ENCODE measurements around the gene AFF3.

Gene AFF3

GRCh38 chr2:99797475-99797874 is 344.9 kb downstream of the AFF3 start:
- Histone ChIP-seq H2AFZ (ENCODE audit: low read length) (no peak overlapping the region), H3K27me3 (replicated peaks; ENCODE audit: insufficient read depth, low read length) (no peaks in the 10 kb centered on the region), H3K9me2 (replicated peaks; ENCODE audit: insufficient read depth, low read length) (no peaks in the 10 kb centered on the region), H3F3A (ENCODE audit: insufficient read depth, low read length) (no peaks in the 10 kb centered on the region), H3K36me3 (replicated peaks; ENCODE audit: insufficient read depth, low read length) (no peaks in the 10 kb centered on the region), H3K79me2 (ENCODE audit: low read length) (no peaks in the 10 kb centered on the region), H4K20me1 (ENCODE audit: insufficient read depth, low read length) (no peaks in the 10 kb centered on the region), H3K9me3 (replicated peaks; ENCODE audit: insufficient read depth, low read length) (no peaks in the 10 kb centered on the region), H3K27ac (ENCODE audit: low read length) (no peak overlapping the region), H3K4me2 (ENCODE audit: low read depth, low read length) (no peak overlapping the region), H3K4me1 (ENCODE audit: low read length) (no peaks in the 10 kb centered on the region), H3K9ac (ENCODE audit: low read length) (no peak overlapping the region), H3K4me3 (ENCODE audit: low read length) (no peak overlapping the region)
- TF ChIP-seq CTCF (IDR thresholded peaks at IDR 0.05; ENCODE audit: low read length) (no peak), EZH2phosphoT487 (IDR thresholded peaks at IDR 0.05; ENCODE audit: low read length) (no peak), EZH2 (optimal IDR thresholded peaks at IDR 0.05; ENCODE audit: low read depth, low read length) (no peak)
- no peak for DNase-seq

- no peak overlapping the region for H3K4me2 ChIP-seq (ENCODE audit: low read depth, low read length)
- H3K27me3 ChIP-seq (replicated peaks; ENCODE audit: insufficient read depth, low read length) = no peaks in the 10 kb centered on the region
- no peaks in the 10 kb centered on the region for H3K9me3 ChIP-seq (replicated peaks; ENCODE audit: insufficient read depth, low read length)
- no peak overlapping the region for H3K9ac ChIP-seq (ENCODE audit: low read length)
- H4K20me1 ChIP-seq (ENCODE audit: insufficient read depth, low read length) = no peaks in the 10 kb centered on the region
- H3K79me2 ChIP-seq (ENCODE audit: low read length) = no peaks in the 10 kb centered on the region
- H3K4me3 ChIP-seq (ENCODE audit: low read length) = no peak overlapping the region
- H3K27ac ChIP-seq (ENCODE audit: low read length) = no peak overlapping the region
- no peaks in the 10 kb centered on the region for H3K4me1 ChIP-seq (ENCODE audit: low read length)
- H3K36me3 ChIP-seq (replicated peaks; ENCODE audit: insufficient read depth, low read length) = no peaks in the 10 kb centered on the region
- DNase-seq = no peak
- no peak for TF ChIP-seq EZH2phosphoT487 (IDR thresholded peaks at IDR 0.05; ENCODE audit: low read length)
- no peak for TF ChIP-seq EZH2 (optimal IDR thresholded peaks at IDR 0.05; ENCODE audit: low read depth, low read length)
- TF ChIP-seq CTCF (IDR thresholded peaks at IDR 0.05; ENCODE audit: low read length) = no peak
- no peaks in the 10 kb centered on the region for H3F3A ChIP-seq (ENCODE audit: insufficient read depth, low read length)
- no peaks in the 10 kb centered on the region for H3K9me2 ChIP-seq (replicated peaks; ENCODE audit: insufficient read depth, low read length)
- H2AFZ ChIP-seq (ENCODE audit: low read length) = no peak overlapping the region
Observed at GRCh38 chr2:99794414-99794813, 348.0 kb downstream of the AFF3 start.

- no peak for DNase-seq
- H3K27ac ChIP-seq (ENCODE audit: low read length) = no peak overlapping the region
- H4K20me1 ChIP-seq (ENCODE audit: insufficient read depth, low read length) = no peaks in the 10 kb centered on the region
Observed at GRCh38 chr2:99793022-99793421, 349.4 kb downstream of the AFF3 start.

More at GRCh38 chr2:99793022-99793421, 349.4 kb downstream of the AFF3 start:
- no peak overlapping the region for H3K4me2 ChIP-seq (ENCODE audit: low read depth, low read length)
- no peak overlapping the region for H3K9ac ChIP-seq (ENCODE audit: low read length)
- no peaks in the 10 kb centered on the region for H3K79me2 ChIP-seq (ENCODE audit: low read length)
- H3K9me3 ChIP-seq (replicated peaks; ENCODE audit: insufficient read depth, low read length) = no peaks in the 10 kb centered on the region
- no peak overlapping the region for H2AFZ ChIP-seq (ENCODE audit: low read length)
- no peaks in the 10 kb centered on the region for H3K9me2 ChIP-seq (replicated peaks; ENCODE audit: insufficient read depth, low read length)
- no peak for TF ChIP-seq EZH2 (optimal IDR thresholded peaks at IDR 0.05; ENCODE audit: low read depth, low read length)
- TF ChIP-seq CTCF (IDR thresholded peaks at IDR 0.05; ENCODE audit: low read length) = no peak
- TF ChIP-seq EZH2phosphoT487 (IDR thresholded peaks at IDR 0.05; ENCODE audit: low read length) = no peak
- H3K36me3 ChIP-seq (replicated peaks; ENCODE audit: insufficient read depth, low read length) = no peaks in the 10 kb centered on the region
- H3K4me1 ChIP-seq (ENCODE audit: low read length) = no peaks in the 10 kb centered on the region
- H3F3A ChIP-seq (ENCODE audit: insufficient read depth, low read length) = no peaks in the 10 kb centered on the region
- no peaks in the 10 kb centered on the region for H3K27me3 ChIP-seq (replicated peaks; ENCODE audit: insufficient read depth, low read length)
- H3K4me3 ChIP-seq (ENCODE audit: low read length) = no peak overlapping the region
